K562 (cell line): ENCODE measurements around the gene SLC25A10. TPM values are rescaled to one million over a fixed set of nuclear protein-coding genes. Genes with fewer than 3 reads are reported as not detected.

Experiments used
- CHD1 ChIP-seq: fragments of 200-600 bp; sonication (generic); IDR thresholded peaks from one replicate; pipeline ENCODE4 v1.6.1; 2012; ENCODE audit warnings: mild to moderate bottlenecking, moderate library complexity, low read length, inconsistent platforms
- LARP7 ChIP-seq: fragments of 450-650 bp; IDR thresholded peaks from 2 replicates; pipeline ENCODE4 v1.6.1; 2016
- PML ChIP-seq: IDR thresholded peaks from 2 replicates; pipeline ENCODE4 v1.6.1; 2012; ENCODE audit warnings: low read length, inconsistent platforms
- RBBP5 ChIP-seq: fragments of 200-600 bp; sonication (generic); IDR thresholded peaks from 2 replicates; pipeline ENCODE4 v1.6.1; 2012; ENCODE audit warnings: borderline replicate concordance, mild to moderate bottlenecking, low read length, control low read depth, inconsistent platforms; ENCODE audit not compliant: insufficient read depth, poor library complexity, severe bottlenecking
- SAP30 ChIP-seq: fragments of 200-600 bp; sonication (generic); IDR thresholded peaks from 2 replicates; pipeline ENCODE4 v1.6.1; 2012; ENCODE audit warnings: borderline replicate concordance, low read depth, mild to moderate bottlenecking, moderate library complexity, low read length, control low read depth, inconsistent platforms; ENCODE audit not compliant: insufficient read depth, poor library complexity, severe bottlenecking
- SMAD4 ChIP-seq: fragments of 250-450 bp; sonication (Bioruptor Pico); conservative IDR thresholded peaks from 2 replicates; pipeline ENCODE4 v1.8.0; 2021; ENCODE audit warnings: inconsistent platforms, mild to moderate bottlenecking, moderate library complexity
- ZEB2 ChIP-seq: fragments of 450-650 bp; IDR thresholded peaks from 2 replicates; pipeline ENCODE4 v1.6.1; 2016
- polyA plus RNA-seq, 8 experiments: library from polyadenylated mRNA; depleted of rRNA in 4 of 8; stranded (reverse) in 5 of 8; unstranded in 3 of 8; fragments of >200 nt; fragmentation: Nextera tagmentation in 2 of 8; fragmentation: Illumina TruSeq in 1 of 8; extraction: Ambion mirVana in 2 of 8; extraction: Trizol in 1 of 8; gene quantifications; 2 replicates each; pipeline versions ENCODE4 v1.2.1 to v1.2.3, GENCODE V29; 2011 to 2014; ENCODE audit warnings: inconsistent platforms in 1 of 8, missing spikeins in 1 of 8
- total RNA-seq, 7 experiments: library from RNA; depleted of rRNA in 6 of 7; stranded (reverse); fragments of >200 nt in 6 of 7; fragmentation: Illumina TruSeq in 2 of 7; extraction: Trizol in 2 of 7; gene quantifications; 2 replicates each; pipeline versions ENCODE4 v1.2.1 to v1.2.3, GENCODE V29; 2011 to 2021; ENCODE audit warnings: low replicate concordance in 1 of 7
- TF ChIP-seq, protein P1 (sequence below): sonication (generic); formaldehyde crosslinking; IDR thresholded peaks from 2 replicates; pipeline ENCODE4 v1.8.0; 2023; ENCODE audit warnings: mild to moderate bottlenecking, missing genetic modification reagents
- TF ChIP-seq, protein P2 (sequence below): sonication (generic); formaldehyde crosslinking; IDR thresholded peaks from 2 replicates; pipeline ENCODE4 v1.4.0; 2020; ENCODE audit warnings: mild to moderate bottlenecking, missing genetic modification reagents

Gene SLC25A10
- total and polyA plus RNA-seq, 9 of the 15 experiments (the other 6 are each of a cell fraction or from before 2014, with no cell fraction given) = 0.10 to 85.6 (median 34.3) TPM

DNA sequence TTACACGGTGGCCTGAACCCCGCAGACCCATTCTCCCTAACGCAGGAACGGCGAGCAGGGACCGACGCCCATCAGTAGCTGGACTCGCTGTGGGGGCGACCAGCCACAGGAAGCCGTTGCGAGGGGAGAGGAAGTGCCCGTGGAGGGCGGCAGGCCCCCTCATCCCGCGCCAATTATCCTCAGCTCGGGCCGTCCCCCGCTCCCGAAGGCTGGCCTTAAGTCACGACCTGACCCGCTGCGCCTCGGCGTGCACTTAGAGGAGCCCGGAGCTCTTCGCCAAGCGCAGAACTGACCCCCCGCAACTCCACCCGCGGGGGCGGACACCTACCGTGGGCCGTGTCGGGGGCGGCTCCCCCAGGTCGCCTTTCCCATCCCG lies 28.9 kb upstream of the SLC25A10 start (continued):
- TF ChIP-seq SAP30 (peak; percentile 62), RBBP5 (peak; percentile 43), ZEB2 (peak; percentile 60; the same call in 1 of the 2 replicates), SMAD4 (CRISPR knock-in tag) (0 out of 2 replicates have a peak, but pooled peaks have one; percentile 7), LARP7 (no peak), PML (0 out of 2 replicates have a peak, but pooled peaks have one; percentile 12), CHD1 (peak; percentile 33)
- TF ChIP-seq, protein P1, sequence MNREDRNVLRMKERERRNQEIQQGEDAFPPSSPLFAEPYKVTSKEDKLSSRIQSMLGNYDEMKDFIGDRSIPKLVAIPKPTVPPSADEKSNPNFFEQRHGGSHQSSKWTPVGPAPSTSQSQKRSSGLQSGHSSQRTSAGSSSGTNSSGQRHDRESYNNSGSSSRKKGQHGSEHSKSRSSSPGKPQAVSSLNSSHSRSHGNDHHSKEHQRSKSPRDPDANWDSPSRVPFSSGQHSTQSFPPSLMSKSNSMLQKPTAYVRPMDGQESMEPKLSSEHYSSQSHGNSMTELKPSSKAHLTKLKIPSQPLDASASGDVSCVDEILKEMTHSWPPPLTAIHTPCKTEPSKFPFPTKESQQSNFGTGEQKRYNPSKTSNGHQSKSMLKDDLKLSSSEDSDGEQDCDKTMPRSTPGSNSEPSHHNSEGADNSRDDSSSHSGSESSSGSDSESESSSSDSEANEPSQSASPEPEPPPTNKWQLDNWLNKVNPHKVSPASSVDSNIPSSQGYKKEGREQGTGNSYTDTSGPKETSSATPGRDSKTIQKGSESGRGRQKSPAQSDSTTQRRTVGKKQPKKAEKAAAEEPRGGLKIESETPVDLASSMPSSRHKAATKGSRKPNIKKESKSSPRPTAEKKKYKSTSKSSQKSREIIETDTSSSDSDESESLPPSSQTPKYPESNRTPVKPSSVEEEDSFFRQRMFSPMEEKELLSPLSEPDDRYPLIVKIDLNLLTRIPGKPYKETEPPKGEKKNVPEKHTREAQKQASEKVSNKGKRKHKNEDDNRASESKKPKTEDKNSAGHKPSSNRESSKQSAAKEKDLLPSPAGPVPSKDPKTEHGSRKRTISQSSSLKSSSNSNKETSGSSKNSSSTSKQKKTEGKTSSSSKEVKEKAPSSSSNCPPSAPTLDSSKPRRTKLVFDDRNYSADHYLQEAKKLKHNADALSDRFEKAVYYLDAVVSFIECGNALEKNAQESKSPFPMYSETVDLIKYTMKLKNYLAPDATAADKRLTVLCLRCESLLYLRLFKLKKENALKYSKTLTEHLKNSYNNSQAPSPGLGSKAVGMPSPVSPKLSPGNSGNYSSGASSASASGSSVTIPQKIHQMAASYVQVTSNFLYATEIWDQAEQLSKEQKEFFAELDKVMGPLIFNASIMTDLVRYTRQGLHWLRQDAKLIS (CRISPR knock-in tag) = 0 out of 2 replicates have a peak, but pooled peaks have one; percentile 24
- TF ChIP-seq, protein P2, sequence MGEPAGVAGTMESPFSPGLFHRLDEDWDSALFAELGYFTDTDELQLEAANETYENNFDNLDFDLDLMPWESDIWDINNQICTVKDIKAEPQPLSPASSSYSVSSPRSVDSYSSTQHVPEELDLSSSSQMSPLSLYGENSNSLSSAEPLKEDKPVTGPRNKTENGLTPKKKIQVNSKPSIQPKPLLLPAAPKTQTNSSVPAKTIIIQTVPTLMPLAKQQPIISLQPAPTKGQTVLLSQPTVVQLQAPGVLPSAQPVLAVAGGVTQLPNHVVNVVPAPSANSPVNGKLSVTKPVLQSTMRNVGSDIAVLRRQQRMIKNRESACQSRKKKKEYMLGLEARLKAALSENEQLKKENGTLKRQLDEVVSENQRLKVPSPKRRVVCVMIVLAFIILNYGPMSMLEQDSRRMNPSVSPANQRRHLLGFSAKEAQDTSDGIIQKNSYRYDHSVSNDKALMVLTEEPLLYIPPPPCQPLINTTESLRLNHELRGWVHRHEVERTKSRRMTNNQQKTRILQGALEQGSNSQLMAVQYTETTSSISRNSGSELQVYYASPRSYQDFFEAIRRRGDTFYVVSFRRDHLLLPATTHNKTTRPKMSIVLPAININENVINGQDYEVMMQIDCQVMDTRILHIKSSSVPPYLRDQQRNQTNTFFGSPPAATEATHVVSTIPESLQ = peak; percentile 60; the same call in 1 of the 2 replicates
